ENCODE data around the gene AXL. TPM values are rescaled to one million over a fixed set of nuclear protein-coding genes. Genes with fewer than 3 reads are reported as not detected.

Gene AXL
- total and polyA plus RNA-seq, 2 of the 8 experiments (the other 6 are each of a cell fraction or from before 2014, with no cell fraction given): 35.3 to 51.0 TPM

DNA sequence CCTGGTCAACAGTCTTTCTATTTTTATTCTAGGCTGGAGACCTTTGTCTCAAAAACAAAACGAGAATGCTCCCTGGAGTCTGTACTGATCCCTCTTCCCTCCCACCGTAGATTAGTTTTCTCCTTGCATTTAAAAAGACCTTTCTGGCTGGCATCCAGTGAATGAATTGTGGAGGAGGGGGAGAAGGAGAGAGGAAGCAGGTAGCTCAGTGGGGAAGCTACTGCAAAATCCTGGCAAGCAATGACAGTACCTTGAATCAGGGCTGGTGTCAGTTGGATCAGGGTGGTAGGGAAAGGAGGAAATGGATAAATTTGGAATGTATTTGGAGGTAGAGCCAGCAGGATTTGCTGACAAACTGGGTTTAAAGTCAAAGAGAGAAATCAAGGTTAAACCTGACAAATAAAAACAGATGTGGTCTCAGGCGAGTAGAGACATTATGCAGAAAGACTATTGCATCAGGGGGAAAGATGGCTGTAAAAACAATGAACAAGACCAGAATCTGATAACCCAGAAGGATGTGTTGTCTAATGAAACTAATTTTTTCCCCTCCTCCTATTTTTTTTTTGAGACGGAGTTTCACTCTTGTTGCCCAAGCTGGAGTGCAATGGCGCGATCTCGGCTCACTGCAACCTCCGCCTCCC, 29.5 kb upstream of the AXL start:
- POLR2A ChIA-PET (ENCODE audit: partially characterized antibody): interaction anchor here (0.6 to 3.0 kb wide), 13 partner anchors 11 to 587 kb away, joined by 3 to 15 read pairs (median 4); partner anchors contain the start of gene HNRNPUL1
- no peak overlapping the region for H4K8ac ChIP-seq (ENCODE audit: extremely low read depth, insufficient read depth, low read length)
- peak; percentile 32; the same call in 1 of the 2 replicates for TF ChIP-seq TEAD4 (IDR thresholded peaks at IDR 0.05; ENCODE audit: low read depth, low read length)
- TF ChIP-seq FOSL1 (IDR thresholded peaks at IDR 0.05; ENCODE audit: insufficient read depth, low read depth, low read length): no peak
- 0 out of 2 replicates have a peak, but pooled peaks have one; percentile 19 for TF ChIP-seq TBP (IDR thresholded peaks at IDR 0.05; ENCODE audit: low read depth, low read length)
- no peak for TF ChIP-seq CHD2 (IDR thresholded peaks at IDR 0.05; ENCODE audit: low read length)
- peak; percentile 66 to 93; a peak in 2 of 4 replicates for TF ChIP-seq HDAC2 (IDR thresholded peaks at IDR 0.05; ENCODE audit: borderline replicate concordance in 1 of 2, low read depth in 2 of 2, low read length in 2 of 2)
- peak; percentile 90; the same call in 1 of the 2 replicates for TF ChIP-seq KDM1A (IDR thresholded peaks at IDR 0.05; ENCODE audit: borderline replicate concordance, low read length)
- TF ChIP-seq, protein P1, sequence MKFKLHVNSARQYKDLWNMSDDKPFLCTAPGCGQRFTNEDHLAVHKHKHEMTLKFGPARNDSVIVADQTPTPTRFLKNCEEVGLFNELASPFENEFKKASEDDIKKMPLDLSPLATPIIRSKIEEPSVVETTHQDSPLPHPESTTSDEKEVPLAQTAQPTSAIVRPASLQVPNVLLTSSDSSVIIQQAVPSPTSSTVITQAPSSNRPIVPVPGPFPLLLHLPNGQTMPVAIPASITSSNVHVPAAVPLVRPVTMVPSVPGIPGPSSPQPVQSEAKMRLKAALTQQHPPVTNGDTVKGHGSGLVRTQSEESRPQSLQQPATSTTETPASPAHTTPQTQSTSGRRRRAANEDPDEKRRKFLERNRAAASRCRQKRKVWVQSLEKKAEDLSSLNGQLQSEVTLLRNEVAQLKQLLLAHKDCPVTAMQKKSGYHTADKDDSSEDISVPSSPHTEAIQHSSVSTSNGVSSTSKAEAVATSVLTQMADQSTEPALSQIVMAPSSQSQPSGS (IDR thresholded peaks at IDR 0.05; ENCODE audit: low read length): peak; percentile 41; the same call in 1 of the 2 replicates
- no peak; the same call in 1 of the 2 replicates for TF ChIP-seq MAFK (IDR thresholded peaks at IDR 0.05; ENCODE audit: low read depth, low read length)

More for the DNA sequence above, 29.5 kb upstream of the AXL start:
- Histone ChIP-seq H3K4me3 (ENCODE audit: extremely low read depth in 1 of 4, insufficient read depth in 2 of 4, low read depth in 3 of 4, low read length in 4 of 4) (peak overlapping the region in 1 of 4 experiments; percentile 22; a peak in 2 of 8 replicates), H4K91ac (replicated peaks; ENCODE audit: insufficient read length, low read length) (peak overlapping the region; percentile 90), H2AFZ (ENCODE audit: low read length) (no peak overlapping the region), H2BK15ac (ENCODE audit: low read length) (no peak overlapping the region), H4K5ac (ENCODE audit: insufficient read length, low read depth, low read length) (peak overlapping the region; percentile 79), H3K23me2 (ENCODE audit: low read depth, low read length) (peaks cover 18% of the 10 kb centered on the region), H3K9ac (replicated peaks in 1 of 4; ENCODE audit: extremely low read depth in 1 of 4, low read depth in 3 of 4, low read length in 3 of 4) (no peak overlapping the region), H3K4me2 (ENCODE audit: insufficient read depth in 1 of 2, low read depth in 2 of 2, low read length in 2 of 2) (peak overlapping the region; percentile 22 to 44), H3K9me3 (ENCODE audit: insufficient read depth in 2 of 2, low read depth in 1 of 2, low read length in 1 of 2) (no peaks in the 10 kb centered on the region), H2BK20ac (ENCODE audit: low read length) (peak overlapping the region; percentile 1), H3K18ac (ENCODE audit: extremely low read depth, low read length) (no peak overlapping the region; the same call in 1 of the 2 replicates), H3K27me3 (replicated peaks in 1 of 4; ENCODE audit: control insufficient read depth in 3 of 4, extremely low read depth in 1 of 4, insufficient read depth in 3 of 4, low read length in 3 of 4) (no peaks in the 10 kb centered on the region), H3K4me1 (replicated peaks in 1 of 4; ENCODE audit: control insufficient read depth in 3 of 4, insufficient read depth in 4 of 4, low read length in 3 of 4) (peaks cover 6 to 28% (median 16%) of the 10 kb centered on the region in 4 experiments), H4K20me1 (replicated peaks in 1 of 2; ENCODE audit: control insufficient read depth in 1 of 2, insufficient read depth in 2 of 2, low read length in 2 of 2) (peaks cover 0 to 3% of the 10 kb centered on the region in 2 experiments), H2BK120ac (replicated peaks; ENCODE audit: low read depth, low read length) (peak overlapping the region; percentile 17), H3K79me2 (ENCODE audit: control insufficient read depth in 1 of 2, insufficient read depth in 2 of 2, low read length in 2 of 2) (peaks cover 8 to 30% of the 10 kb centered on the region in 2 experiments), H3K14ac (ENCODE audit: insufficient read length) (no peak overlapping the region), H3K36me3 (ENCODE audit: control insufficient read depth in 2 of 4, insufficient read depth in 4 of 4, low read length in 3 of 4) (peaks cover 0 to 5% (median 1%) of the 10 kb centered on the region in 4 experiments; a peak in 3 of 8 replicates), H2BK12ac (ENCODE audit: low read depth, low read length) (no peak overlapping the region), H2BK5ac (ENCODE audit: low read depth, low read length) (peak overlapping the region; percentile 96), H3K79me1 (ENCODE audit: low read depth, low read length) (peaks cover 3% of the 10 kb centered on the region; the same call in 1 of the 2 replicates), H3K27ac (ENCODE audit: low read depth, low read length) (peak overlapping the region; percentile 43; the same call in 1 of the 2 replicates), H3K4ac (replicated peaks; ENCODE audit: insufficient read length, low read depth, low read length) (peak overlapping the region; percentile 92), H3K23ac (ENCODE audit: insufficient read length) (no peak overlapping the region), H3K56ac (replicated peaks; ENCODE audit: insufficient read length, low read depth, low read length) (peak overlapping the region; percentile 40), H2AK5ac (ENCODE audit: low read depth, low read length) (peak overlapping the region; percentile 75; the same call in 1 of the 2 replicates)
- WGBS, 2 experiments (ENCODE audit: extremely low coverage in 1 of 2, insufficient coverage in 1 of 2, insufficient read length in 1 of 2, insufficient replicate concordance in 2 of 2, low coverage in 1 of 2, low lambda C conversion rate in 2 of 2, missing lambda C conversion rate in 1 of 2): 15% methylated on average over 8 of the region's 8 CpGs; no CpG with 5 or more reads in 1 of the 2 experiments
- DNase-seq (ENCODE audit: low read depth in 1 of 2, low spot score in 2 of 2) (peak in 1 of 2 experiments; percentile 85), FAIRE-seq (peak; percentile 91)
- CTCF ChIA-PET (ENCODE audit: partially characterized antibody): interaction anchor here (1.0 to 2.1 kb wide), 3 partner anchors 14 to 46 kb away, joined by 3 to 9 read pairs (median 3); no protein-coding TSS in a partner anchor

Data from H1 (cell line).